ENCODE measurements around the gene SHE.
"Not testable (repeated sequence)": the region's sequence is repeated elsewhere in the genome, so short reads cannot be mapped to it uniquely, and the experiment has no call there.

Gene SHE

GRCh38 chr1:154519591-154519991, 17.4 kb upstream of the SHE start:
- intact Hi-C loops (cut with DNase I): no loop called here
- no peak for DNase-seq

DNA sequence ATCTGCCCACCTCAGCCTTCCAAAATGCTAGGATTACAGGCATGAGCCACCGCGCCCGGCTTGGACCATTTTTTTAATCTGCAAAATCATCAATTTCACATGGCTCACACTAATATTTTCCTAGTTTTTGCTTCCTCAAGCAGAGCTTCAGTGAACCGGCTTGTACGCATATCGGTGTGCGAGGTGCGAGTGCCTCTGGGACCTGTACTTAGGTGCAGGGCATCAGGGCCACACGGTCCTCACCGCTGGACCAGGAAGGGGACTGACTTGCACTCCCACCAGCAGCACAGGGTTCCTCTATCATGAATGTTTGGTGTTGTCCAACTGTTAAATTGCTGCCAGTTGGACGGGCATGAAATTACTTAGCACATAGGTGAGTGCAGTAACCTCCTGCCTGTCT, 15.4 kb upstream of the SHE start:
- DNase-seq: no peak
- intact Hi-C loops (cut with DNase I): no loop called here

DNA sequence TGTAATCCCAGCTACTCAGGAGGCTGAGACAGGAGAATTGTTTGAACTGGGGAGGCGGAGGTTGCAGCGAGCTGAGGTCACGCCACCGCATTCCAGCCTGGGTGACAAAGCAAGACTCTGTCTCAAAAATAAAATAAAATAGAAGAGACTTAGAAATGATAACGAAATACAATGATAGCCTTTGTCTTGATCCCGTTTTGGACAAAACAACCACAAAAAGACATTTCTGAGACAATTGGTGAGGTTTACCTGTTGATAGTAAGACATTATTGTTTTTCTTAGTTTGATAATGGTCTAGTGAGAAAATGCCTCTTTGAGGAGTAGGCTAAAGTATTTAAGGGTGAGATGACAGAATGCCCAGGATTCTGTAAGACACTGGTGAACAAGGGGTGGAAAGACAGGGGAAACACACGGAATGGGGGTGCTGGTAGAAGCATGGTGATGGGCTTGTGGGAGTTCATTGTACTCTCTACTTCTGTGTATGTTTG, 11.9 kb upstream of the SHE start:
- DNase-seq: no peak
- intact Hi-C loops (cut with DNase I): no loop called here

DNA sequence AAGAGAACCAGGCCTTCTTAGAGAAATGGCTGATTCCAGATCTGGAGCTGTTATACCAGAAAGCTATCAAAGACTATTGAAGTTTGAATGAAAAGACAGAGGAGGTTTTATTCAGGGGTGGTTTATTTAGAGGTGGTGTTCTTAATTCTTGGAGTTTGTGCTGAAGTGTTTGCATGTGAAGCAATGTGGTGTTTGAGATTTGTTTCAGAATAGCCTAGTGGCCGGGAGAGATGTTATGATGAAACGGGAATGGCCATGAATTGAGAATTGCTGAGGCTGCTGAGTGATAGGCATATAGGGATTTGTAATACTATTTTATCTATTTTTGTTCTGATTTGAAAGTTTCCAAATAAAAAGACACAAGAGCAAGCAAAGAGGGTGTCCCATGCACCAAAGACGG, 10.5 kb upstream of the SHE start:
- no peak for DNase-seq
- intact Hi-C loops (cut with DNase I): no loop called here

DNA sequence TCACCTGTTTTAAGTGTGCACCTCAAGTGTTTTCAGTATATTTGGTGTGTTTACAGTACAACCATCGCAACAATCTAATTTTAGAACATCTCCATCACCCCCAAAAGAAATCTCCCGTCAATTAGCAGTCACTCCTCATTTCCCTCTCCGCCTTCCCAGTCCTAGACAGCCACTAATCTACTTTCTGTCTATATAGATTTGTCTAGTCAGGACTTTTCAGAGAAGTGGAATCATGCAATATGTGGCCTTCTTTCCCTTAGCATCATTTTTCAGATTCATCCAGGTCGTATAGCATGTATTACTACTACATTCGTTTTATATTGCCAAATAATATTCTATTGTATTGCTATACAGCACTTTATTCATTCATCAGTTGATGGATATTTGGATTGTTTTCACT, 1.7 kb upstream of the SHE start:
- intact Hi-C loops (cut with DNase I): no loop called here

GRCh38 chr1:154502744-154503115, 518 bp upstream of the SHE start:
- intact Hi-C loops (cut with DNase I): no loop called here
- DNase-seq: no peak

More for the DNA sequence above, 1.7 kb upstream of the SHE start:
- DNase-seq: no peak

DNA sequence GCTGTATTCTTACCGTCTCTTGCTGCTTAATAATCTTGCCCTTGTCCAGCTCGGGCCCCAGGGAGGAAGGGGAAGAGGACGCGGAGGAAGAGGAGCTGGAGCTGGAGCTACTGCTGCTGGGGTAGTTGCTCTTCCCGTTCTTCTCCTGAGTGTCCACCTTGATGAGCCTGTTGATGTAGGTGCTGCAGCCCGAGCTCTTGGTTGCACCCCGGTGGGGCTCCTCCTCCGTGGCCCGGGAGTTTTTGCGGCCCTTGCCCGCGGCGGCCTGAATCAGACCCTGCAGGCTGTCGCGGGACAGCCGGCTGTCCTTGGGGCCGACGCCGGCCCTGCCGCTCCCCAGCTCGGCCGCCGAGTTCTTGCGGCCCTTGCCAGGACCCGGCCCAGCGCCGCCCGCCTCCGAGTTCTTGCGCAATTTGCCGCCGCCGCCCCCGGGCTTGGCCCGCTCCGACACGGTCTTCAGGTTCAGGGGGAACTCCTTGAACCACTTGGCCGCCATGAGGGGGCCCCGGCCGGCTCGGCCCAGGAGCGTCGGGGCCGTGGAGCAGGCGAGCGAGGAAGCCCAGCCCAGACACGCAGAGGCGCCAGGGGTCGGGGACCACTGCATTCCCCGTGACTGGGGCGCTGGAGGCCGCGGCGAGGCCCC, 668 bp downstream of the SHE start:
- DNase-seq: no peak
- intact Hi-C loops (cut with DNase I): no loop called here

- intact Hi-C loops (cut with DNase I): no loop called here
- no peak for DNase-seq
Observed at GRCh38 chr1:154500533-154500932, 1.7 kb downstream of the SHE start.

DNA sequence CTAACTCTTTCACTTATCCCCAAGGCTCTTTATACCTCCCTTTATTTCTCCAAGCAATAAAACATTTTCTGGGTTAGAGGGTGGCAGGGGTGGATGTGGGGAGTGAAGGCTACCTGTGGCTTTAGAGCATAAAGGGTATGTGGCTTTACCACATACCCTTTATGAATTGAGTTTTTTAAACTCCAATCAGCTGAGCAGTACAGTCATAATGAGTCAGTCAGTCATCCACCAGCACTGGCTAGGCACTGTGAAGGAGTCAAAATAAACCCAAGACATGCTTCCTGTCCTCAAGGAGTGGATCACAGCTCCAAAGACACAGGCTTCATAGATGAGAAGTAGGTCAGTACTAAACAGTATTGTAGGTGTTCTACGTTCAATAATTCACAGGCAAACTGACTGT, 2.8 kb downstream of the SHE start:
- intact Hi-C loops (cut with DNase I): no loop called here
- no peak for DNase-seq

GRCh38 chr1:154497026-154497806, 5.0 kb downstream of the SHE start:
- DNase-seq: no peak
- intact Hi-C loops (cut with DNase I): no loop called here

DNA sequence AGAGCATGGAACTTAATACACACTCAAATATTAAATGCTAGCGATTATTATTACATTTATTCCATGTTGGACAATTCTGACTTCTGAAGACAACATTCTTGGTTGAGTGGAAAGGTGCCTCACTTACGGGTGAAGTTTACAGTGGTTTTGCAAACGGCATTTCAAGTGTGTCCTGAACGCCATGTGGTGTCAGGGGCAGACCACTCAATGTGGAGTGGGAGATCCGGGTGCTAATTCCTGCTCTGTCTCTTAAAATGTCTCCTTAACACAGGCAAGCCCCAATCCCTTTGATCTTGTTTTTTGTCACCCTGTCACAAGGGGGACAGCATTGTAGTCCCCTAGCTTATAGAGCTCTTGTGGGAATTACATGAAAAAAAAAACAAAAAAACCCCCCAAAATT, 5.8 kb downstream of the SHE start:
- intact Hi-C loops (cut with DNase I): no loop called here
- no peak for DNase-seq

GRCh38 chr1:154495496-154496273, 6.5 kb downstream of the SHE start:
- intact Hi-C loops (cut with DNase I): no loop called here
- DNase-seq: no peak

DNA sequence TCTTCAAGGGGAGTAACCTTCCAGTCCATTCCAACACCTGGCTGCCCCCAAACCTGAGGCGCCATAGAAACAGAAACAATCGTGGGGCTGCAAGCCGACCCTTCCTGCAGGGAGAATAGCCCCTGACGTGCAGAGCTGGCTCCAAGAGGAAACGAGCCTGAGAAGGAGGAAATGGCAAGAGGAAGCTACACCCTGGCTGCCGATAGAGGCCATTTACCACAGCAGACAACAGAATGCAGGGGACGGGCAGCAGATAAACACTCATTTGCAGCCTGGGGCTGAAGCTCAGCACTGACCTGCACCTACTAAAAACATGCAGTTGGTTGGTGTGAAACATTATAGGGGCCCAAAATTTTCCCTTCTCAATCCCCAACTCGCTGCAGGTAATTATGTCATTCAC, 8.9 kb downstream of the SHE start:
- DNase-seq: no peak
- intact Hi-C loops (cut with DNase I): no loop called here

- intact Hi-C loops (cut with DNase I): no loop called here
- no peak for DNase-seq
Observed at GRCh38 chr1:154492115-154492514, 10.1 kb downstream of the SHE start.

DNA sequence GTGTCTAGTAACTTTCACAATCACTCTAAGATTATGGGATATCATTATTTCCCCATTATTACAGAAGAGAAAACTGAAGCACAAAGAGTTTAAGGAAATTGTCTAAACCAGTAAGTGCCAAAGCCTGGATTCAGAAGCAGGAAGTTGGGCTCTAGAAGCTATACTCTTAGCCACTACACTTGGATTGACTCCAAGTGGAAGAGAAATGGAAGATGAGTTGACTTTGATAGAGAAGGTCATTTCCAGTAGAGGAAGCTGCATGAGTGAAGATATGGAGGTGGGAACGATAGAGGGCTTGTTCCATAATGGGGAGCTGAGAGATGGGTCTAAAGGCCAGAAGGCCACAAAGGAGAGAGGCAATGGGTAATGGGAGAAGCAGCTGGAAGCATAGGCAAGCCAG, 11.9 kb downstream of the SHE start:
- intact Hi-C loops (cut with DNase I): no loop called here
- DNase-seq: no peak

- intact Hi-C loops (cut with DNase I): no loop called here
- DNase-seq: no peak
Observed at GRCh38 chr1:154489695-154490274, 12.4 kb downstream of the SHE start.

DNA sequence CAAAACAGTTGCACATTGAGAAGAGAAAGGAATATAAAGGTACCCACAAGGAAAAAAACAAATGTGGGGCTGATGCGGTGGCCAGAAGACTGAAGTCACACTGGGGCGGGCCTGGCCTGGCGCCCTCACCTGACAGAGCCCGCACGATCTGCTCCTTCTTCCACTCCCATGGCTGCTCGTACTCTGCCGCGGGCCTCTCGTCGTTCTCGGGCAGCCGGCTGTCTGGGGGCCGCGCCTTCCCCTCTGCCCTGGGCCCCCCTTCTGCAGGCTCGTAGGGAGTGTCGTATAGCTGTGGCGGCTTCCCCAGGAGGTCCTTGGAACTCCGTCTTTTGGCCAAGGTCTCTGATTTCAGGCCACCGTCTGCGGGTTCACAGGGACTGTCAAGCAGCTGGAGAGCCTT, 13.3 kb downstream of the SHE start:
- intact Hi-C loops (cut with DNase I): no loop called here
- peak in 1 of 10 donors; percentile 68 for DNase-seq

- intact Hi-C loops (cut with DNase I); DNase-seq: not testable (repeated sequence)
Observed at GRCh38 chr1:154486756-154487155, 15.5 kb downstream of the SHE start.

DNA sequence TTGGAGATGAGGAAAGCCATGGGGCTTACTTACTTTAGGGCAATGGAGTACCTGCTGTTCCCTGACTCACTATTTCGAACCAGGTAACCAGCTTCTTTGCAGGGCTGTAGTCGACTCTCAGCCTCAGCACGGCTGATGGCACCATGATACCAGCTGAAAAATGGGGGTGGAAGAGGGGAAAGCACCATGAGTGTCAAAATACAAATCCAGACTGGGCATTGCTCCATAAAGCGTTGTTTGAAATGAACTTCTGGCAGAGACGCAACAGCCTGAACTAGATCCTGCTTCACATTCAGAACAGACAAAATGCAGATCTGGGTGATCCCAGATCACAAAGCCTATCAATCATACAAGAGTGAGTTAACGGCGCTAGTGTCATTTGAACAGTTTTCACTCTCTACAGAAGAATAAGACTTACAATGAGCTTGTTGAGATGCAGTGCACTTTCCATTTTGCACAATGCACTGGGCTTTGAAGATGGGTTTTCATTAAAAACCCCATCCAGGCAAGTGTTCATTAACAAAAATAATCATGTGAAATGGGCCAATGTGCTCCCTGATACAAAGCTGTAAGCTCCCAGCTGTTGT, 16.2 kb downstream of the SHE start:
- intact Hi-C loops (cut with DNase I): no loop called here
- no peak for DNase-seq

DNA sequence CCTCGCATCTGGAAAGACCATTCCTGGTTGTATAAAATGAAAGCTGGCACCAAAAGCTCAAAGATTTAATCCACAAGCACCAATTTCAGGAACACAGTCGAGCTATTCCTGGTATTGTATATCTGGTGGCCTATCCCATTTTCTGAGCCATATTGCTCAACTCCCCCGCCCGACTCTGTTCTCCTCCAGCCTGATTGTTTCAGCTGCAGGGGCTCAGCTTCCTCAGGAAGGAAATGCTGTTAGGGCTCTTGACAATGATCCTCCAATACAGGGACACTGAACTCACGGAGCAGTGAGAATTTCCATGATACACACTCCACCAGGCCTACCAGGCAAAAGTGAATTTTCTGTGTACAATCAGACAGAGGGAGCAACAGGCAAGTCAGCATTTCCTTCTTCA, 17.1 kb downstream of the SHE start:
- DNase-seq: no peak
- intact Hi-C loops (cut with DNase I): no loop called here
